ENCODE results near the gene COBL.

DNA sequence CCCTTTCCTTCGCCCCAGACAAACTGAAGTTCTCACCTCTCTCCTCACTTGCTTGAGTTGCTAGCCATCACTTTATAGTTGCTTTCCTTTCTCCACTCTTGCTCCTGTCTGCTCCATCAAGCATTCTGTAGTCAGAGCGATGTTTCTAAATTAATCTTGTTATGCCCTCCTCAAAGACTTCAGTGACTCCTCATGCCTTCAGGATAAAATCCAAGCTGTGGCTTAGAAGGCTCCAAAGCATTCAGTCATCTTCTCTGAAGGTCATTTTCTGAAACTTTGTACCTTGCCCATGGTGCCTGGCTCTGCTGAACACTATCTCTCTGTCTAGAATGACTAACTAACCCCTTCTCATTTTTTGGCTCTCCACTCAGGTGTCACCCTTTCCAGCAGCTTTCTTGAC lies 311.5 kb downstream of the COBL start:
- TF ChIP-seq POLR2A (IDR thresholded peaks at IDR 0.05; ENCODE audit: low read depth, low read length) (no peak), POLR2AphosphoS5 (IDR thresholded peaks at IDR 0.05; ENCODE audit: low read depth, low read length) (no peak)

Data from GM12892 (cell line).